Mammary epithelial cell (primary cell): ENCODE measurements around the gene SPACA5.

ENCODE experiments used
- EZH2 ChIP-seq: IDR thresholded peaks from 2 replicates; pipeline ENCODE4 v1.6.1; 2012; ENCODE audit warnings: low read length, inconsistent platforms, borderline replicate concordance
- TF ChIP-seq, protein P1 (sequence below), 2 donors: IDR thresholded peaks in 1 of 2; conservative IDR thresholded peaks in 1 of 2; 2 replicates each; pipeline ENCODE4 v1.5.1; 2011 to 2012; ENCODE audit warnings: inconsistent platforms in 2 of 2, low read length in 2 of 2, mild to moderate bottlenecking in 2 of 2, control low read depth in 1 of 2, low read depth in 1 of 2; ENCODE audit not compliant: insufficient read depth in 1 of 2; ENCODE audit errors: extremely low read depth in 1 of 2

DNA sequence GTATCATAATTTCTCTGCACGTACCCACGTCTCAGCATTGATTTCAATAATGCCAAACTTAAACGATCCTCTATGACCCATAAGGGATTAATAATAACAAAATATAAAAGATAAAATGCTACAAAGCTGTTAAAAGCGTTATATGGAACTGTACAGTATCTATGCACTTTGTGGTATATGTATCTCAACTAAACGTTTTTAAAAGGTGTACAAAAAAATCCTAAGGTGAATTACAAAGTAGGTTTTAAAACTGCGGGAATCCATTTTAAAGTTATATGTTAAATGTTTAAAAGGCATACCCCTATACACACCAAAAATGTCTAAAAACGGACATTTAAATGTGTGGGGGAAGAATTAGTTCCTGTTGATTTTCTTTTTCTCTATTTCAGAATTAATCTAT, 3.9 kb upstream of the SPACA5 start:
- TF ChIP-seq EZH2, result no peak
- TF ChIP-seq, protein P1, sequence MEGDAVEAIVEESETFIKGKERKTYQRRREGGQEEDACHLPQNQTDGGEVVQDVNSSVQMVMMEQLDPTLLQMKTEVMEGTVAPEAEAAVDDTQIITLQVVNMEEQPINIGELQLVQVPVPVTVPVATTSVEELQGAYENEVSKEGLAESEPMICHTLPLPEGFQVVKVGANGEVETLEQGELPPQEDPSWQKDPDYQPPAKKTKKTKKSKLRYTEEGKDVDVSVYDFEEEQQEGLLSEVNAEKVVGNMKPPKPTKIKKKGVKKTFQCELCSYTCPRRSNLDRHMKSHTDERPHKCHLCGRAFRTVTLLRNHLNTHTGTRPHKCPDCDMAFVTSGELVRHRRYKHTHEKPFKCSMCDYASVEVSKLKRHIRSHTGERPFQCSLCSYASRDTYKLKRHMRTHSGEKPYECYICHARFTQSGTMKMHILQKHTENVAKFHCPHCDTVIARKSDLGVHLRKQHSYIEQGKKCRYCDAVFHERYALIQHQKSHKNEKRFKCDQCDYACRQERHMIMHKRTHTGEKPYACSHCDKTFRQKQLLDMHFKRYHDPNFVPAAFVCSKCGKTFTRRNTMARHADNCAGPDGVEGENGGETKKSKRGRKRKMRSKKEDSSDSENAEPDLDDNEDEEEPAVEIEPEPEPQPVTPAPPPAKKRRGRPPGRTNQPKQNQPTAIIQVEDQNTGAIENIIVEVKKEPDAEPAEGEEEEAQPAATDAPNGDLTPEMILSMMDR (conservative IDR thresholded peaks at IDR 0.05 in 1 of 2, IDR thresholded peaks at IDR 0.05 in 1 of 2; ENCODE audit: extremely low read depth in 1 of 2, insufficient read depth in 1 of 2, low read depth in 1 of 2, low read length in 2 of 2), result no peak
